Measurements from ENCODE around the gene ST6GALNAC1. TPM values are rescaled to one million over a fixed set of nuclear protein-coding genes. Genes with fewer than 3 reads are reported as not detected.

The ST6GALNAC1 gene
- total RNA-seq: 1 to 10 TPM in 2 of 4 donors, under 1 TPM in 2; 0.29 to 7.0 (median 1.1) TPM

- Histone ChIP-seq H3K4me3 (replicated peaks in 1 of 3) (no peak within 1 kb of the TSS), H3K36me3 (no peaks in the 10 kb centered on the region), H3K9me3 (no peaks in the 10 kb centered on the region), H3K4me1 (peaks cover 9 to 15% of the 10 kb centered on the region in 2 donors), H3K27ac (no peak within 1 kb of the TSS), H3K27me3 (no peaks in the 10 kb centered on the region)
- intact Hi-C loops (cut with DNase I): no loop called here
- DNase-seq: no peak
- no peak for TF ChIP-seq POLR2A (IDR thresholded peaks at IDR 0.05)
- TF ChIP-seq, protein P1, sequence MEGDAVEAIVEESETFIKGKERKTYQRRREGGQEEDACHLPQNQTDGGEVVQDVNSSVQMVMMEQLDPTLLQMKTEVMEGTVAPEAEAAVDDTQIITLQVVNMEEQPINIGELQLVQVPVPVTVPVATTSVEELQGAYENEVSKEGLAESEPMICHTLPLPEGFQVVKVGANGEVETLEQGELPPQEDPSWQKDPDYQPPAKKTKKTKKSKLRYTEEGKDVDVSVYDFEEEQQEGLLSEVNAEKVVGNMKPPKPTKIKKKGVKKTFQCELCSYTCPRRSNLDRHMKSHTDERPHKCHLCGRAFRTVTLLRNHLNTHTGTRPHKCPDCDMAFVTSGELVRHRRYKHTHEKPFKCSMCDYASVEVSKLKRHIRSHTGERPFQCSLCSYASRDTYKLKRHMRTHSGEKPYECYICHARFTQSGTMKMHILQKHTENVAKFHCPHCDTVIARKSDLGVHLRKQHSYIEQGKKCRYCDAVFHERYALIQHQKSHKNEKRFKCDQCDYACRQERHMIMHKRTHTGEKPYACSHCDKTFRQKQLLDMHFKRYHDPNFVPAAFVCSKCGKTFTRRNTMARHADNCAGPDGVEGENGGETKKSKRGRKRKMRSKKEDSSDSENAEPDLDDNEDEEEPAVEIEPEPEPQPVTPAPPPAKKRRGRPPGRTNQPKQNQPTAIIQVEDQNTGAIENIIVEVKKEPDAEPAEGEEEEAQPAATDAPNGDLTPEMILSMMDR (IDR thresholded peaks at IDR 0.05): no peak
- 80 to 81% methylated on average over 7 of the region's 7 CpGs for WGBS, 2 donors
Measured at GRCh38 chr17:76643553-76644148, at the start of gene ST6GALNAC1. TSS of gene ST6GALNAC1 (minus strand) at chr17:76643757. CDS start at chr17:76643638, 119 bp downstream.

DNA sequence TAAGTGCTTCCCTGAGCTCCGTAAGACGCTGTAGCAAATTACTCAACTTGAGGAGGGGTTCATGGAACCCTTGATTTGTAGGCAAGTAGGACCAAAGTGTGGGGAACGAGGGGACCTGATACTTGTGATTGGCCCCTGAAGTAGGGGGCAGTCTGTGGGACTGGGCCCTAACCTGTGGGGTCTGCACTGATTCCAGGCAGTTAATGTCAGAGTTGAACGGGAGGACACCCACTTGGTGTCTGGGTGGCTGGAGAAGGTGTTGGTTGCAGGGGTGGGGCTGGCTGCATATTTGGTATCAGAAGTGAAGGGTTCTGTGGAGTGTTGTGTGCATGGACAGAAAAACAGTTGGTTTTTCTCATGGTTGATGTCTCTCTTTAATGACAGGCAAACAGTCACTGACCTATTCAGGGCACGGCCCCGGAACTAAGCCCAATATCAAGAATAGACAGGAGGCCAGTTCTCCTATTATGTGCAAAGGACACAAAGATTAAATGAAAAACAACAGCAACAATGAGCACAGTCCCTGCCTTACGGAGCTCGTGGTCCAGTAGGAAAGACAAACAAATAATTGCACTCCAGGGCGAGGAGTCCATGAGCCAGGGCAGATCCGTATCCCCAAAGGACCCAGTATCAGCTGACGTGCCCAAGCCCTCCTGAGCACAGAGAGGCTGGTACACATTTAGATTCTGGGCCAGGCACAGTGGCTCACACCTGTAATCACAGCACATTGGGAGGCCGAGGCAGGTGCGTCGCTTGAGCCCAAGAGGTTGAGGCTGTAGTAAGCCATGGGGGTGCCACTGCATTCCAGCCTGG, 48.0 kb upstream of the ST6GALNAC1 start:
- Histone ChIP-seq H3K4me1 (peaks cover 47 to 86% of the 10 kb centered on the region in 2 donors), H3K36me3 (no peaks in the 10 kb centered on the region), H3K9me3 (no peaks in the 10 kb centered on the region), H3K27me3 (no peaks in the 10 kb centered on the region), H3K4me3 (replicated peaks in 1 of 3) (no peak overlapping the region), H3K27ac (peak overlapping the region; percentile 48 to 81 (median 69))
- TF ChIP-seq, protein P1 (IDR thresholded peaks at IDR 0.05): no peak
- TF ChIP-seq POLR2A (IDR thresholded peaks at IDR 0.05): peak in 1 of 2 donors; percentile 24
- intact Hi-C loops (cut with DNase I): no loop called here
- WGBS, 2 donors: 59 to 78% methylated on average over 13 to 14 of the region's 14 CpGs
- peak in 1 of 2 donors; percentile 51 for DNase-seq

GRCh38 chr17:76690596-76691280, 47.2 kb upstream of the ST6GALNAC1 start:
- no peaks in the 10 kb centered on the region for H3K36me3 ChIP-seq
- peak overlapping the region in 2 of 3 donors; percentile 69 to 81 for H3K27ac ChIP-seq
- no peaks in the 10 kb centered on the region for H3K27me3 ChIP-seq
- TF ChIP-seq POLR2A (IDR thresholded peaks at IDR 0.05): no peak
- TF ChIP-seq, protein P1 (IDR thresholded peaks at IDR 0.05): no peak
- 71 to 79% methylated on average over 13 of the region's 13 CpGs for WGBS, 2 donors
- intact Hi-C loops (cut with DNase I): no loop called here
- peaks cover 49 to 86% of the 10 kb centered on the region in 2 donors for H3K4me1 ChIP-seq
- H3K4me3 ChIP-seq (replicated peaks in 1 of 3): no peak overlapping the region
- DNase-seq: peak in 1 of 2 donors; percentile 2
- H3K9me3 ChIP-seq: no peaks in the 10 kb centered on the region

GRCh38 chr17:76689859-76690258, 46.3 kb upstream of the ST6GALNAC1 start:
- no peak for DNase-seq
- TF ChIP-seq, protein P1 (IDR thresholded peaks at IDR 0.05): no peak
- TF ChIP-seq POLR2A (IDR thresholded peaks at IDR 0.05): no peak
- H3K4me3 ChIP-seq (replicated peaks in 1 of 3): no peak overlapping the region
- no peaks in the 10 kb centered on the region for H3K9me3 ChIP-seq
- H3K4me1 ChIP-seq: peaks cover 41 to 83% of the 10 kb centered on the region in 2 donors
- H3K36me3 ChIP-seq: no peaks in the 10 kb centered on the region
- no peaks in the 10 kb centered on the region for H3K27me3 ChIP-seq
- 91 to 92% methylated on average over 11 of the region's 11 CpGs for WGBS, 2 donors
- intact Hi-C loops (cut with DNase I): loop anchor here (10.0 kb wide), 1 partner anchor 165 kb away; no protein-coding TSS in a partner anchor
- H3K27ac ChIP-seq: peak overlapping the region in 1 of 3 donors; percentile 94

Measured in thyroid gland (tissue), 4 donors.